Nephron (organoid): ENCODE measurements around the gene PTMS.

Experiments
- H3K27ac Mint-ChIP-seq, 3 experiments: 2 replicates each; pipeline ENCODE4 v1.8.0; 2020; ENCODE audit warnings: mixed read lengths in 3 of 3, mild to moderate bottlenecking in 2 of 3, moderate library complexity in 1 of 3
- H3K27me3 Mint-ChIP-seq: 2 replicates; pipeline ENCODE4 v1.8.0; 2021; ENCODE audit warnings: low read depth, mild to moderate bottlenecking, moderate library complexity, mixed read lengths
- H3K36me3 Mint-ChIP-seq: 2 replicates; pipeline ENCODE4 v1.8.0; 2020; ENCODE audit warnings: low read depth, mixed read lengths
- H3K4me1 Mint-ChIP-seq: 2 replicates; pipeline ENCODE4 v1.8.0; 2020; ENCODE audit warnings: mixed read lengths
- H3K4me3 Mint-ChIP-seq, 3 experiments: 2 replicates each; pipeline ENCODE4 v1.8.0; 2020; ENCODE audit warnings: mild to moderate bottlenecking in 3 of 3, mixed read lengths in 3 of 3, moderate library complexity in 2 of 3
- H3K9me3 Mint-ChIP-seq: 2 replicates; pipeline ENCODE4 v1.8.0; 2020; ENCODE audit warnings: mixed read lengths
- CTCF ChIP-seq, 3 experiments: fragments of 200-600 bp; sonication (generic); IDR thresholded peaks; one replicate each; pipeline ENCODE4 v1.5.0; 2021; ENCODE audit warnings: antibody characterized with exemption in 3 of 3; ENCODE audit not compliant: unreplicated experiment in 3 of 3

The PTMS gene

DNA sequence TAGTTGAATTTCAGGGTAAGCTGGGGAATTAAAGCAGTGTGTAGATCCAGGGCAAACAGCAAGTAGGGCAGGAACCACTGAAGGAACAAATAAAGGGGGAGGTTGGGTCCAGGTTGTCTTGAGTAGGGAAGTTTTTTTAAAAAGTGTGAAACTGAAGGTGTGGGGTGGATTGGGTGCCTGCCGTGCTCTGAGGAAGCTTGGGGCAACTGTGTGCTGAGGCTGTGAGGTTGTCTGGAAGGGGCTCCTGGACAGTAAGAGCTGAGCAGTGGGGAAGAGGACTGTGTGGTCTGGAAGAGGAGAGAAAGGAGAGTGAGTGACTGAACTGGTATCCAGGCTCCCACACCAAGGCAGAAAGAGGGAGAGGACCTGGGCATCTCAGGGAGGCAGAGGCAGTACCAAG, 44.6 kb downstream of the PTMS start:
- TF ChIP-seq CTCF (IDR thresholded peaks at IDR 0.05; ENCODE audit: unreplicated experiment in 3 of 3) = no peak
- Mint-ChIP-seq H3K9me3 (no peaks in the 10 kb centered on the region), H3K27me3 (peaks cover 4% of the 10 kb centered on the region), H3K27ac (peak overlapping the region in 1 of 3 experiments; percentile 23), H3K36me3 (no peaks in the 10 kb centered on the region), H3K4me1 (no peaks in the 10 kb centered on the region), H3K4me3 (no peak overlapping the region)

DNA sequence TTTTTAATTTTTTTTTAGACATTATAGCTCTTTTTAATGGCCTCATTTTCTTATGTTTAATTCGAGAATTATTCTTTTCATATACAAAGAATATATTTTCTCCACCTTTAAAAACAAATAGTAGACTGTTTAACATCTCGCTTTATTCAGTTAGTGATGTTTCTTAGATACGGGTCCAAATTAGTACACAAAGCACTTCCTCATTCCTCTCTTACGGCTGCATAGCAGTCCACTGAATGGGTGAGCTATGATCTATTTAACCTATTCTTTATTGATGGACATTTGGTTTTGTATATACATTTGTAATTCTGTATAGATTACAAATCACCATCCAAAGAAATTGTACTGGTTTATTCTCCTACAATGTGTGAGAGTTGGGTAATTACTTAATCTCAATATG, 47.2 kb downstream of the PTMS start:
- Mint-ChIP-seq H3K36me3 (no peaks in the 10 kb centered on the region), H3K9me3 (no peaks in the 10 kb centered on the region), H3K4me3 (no peak overlapping the region), H3K4me1 (peaks cover 4% of the 10 kb centered on the region), H3K27ac (no peak overlapping the region), H3K27me3 (peaks cover 5% of the 10 kb centered on the region)
- no peak for TF ChIP-seq CTCF (IDR thresholded peaks at IDR 0.05; ENCODE audit: unreplicated experiment in 3 of 3)

- Mint-ChIP-seq H3K9me3 (no peaks in the 10 kb centered on the region), H3K27ac (peak overlapping the region in 2 of 3 experiments; percentile 20 to 38), H3K4me1 (peaks cover 30% of the 10 kb centered on the region), H3K4me3 (no peak overlapping the region), H3K36me3 (no peaks in the 10 kb centered on the region), H3K27me3 (peaks cover 4% of the 10 kb centered on the region)
- no peak for TF ChIP-seq CTCF (IDR thresholded peaks at IDR 0.05; ENCODE audit: unreplicated experiment in 3 of 3)
Observed at GRCh38 chr12:6816598-6816997, 50.4 kb downstream of the PTMS start.

GRCh38 chr12:6817098-6817497, 50.9 kb downstream of the PTMS start:
- no peak for TF ChIP-seq CTCF (IDR thresholded peaks at IDR 0.05; ENCODE audit: unreplicated experiment in 3 of 3)
- peak overlapping the region in 1 of 3 experiments; percentile 38 for H3K27ac Mint-ChIP-seq
- no peak overlapping the region for H3K4me3 Mint-ChIP-seq
- H3K27me3 Mint-ChIP-seq = peaks cover 4% of the 10 kb centered on the region
- peaks cover 30% of the 10 kb centered on the region for H3K4me1 Mint-ChIP-seq
- no peaks in the 10 kb centered on the region for H3K9me3 Mint-ChIP-seq
- no peaks in the 10 kb centered on the region for H3K36me3 Mint-ChIP-seq

- peaks cover 32% of the 10 kb centered on the region for H3K4me1 Mint-ChIP-seq
- peaks cover 4% of the 10 kb centered on the region for H3K27me3 Mint-ChIP-seq
- no peak for TF ChIP-seq CTCF (IDR thresholded peaks at IDR 0.05; ENCODE audit: unreplicated experiment in 3 of 3)
Observed at GRCh38 chr12:6817662-6818157, 51.5 kb downstream of the PTMS start.

GRCh38 chr12:6818222-6818621, 52.1 kb downstream of the PTMS start:
- H3K4me3 Mint-ChIP-seq = peak overlapping the region in 1 of 3 experiments; percentile 59
- no peaks in the 10 kb centered on the region for H3K9me3 Mint-ChIP-seq
- peaks cover 37% of the 10 kb centered on the region for H3K4me1 Mint-ChIP-seq
- peaks cover 4% of the 10 kb centered on the region for H3K27me3 Mint-ChIP-seq
- TF ChIP-seq CTCF (IDR thresholded peaks at IDR 0.05; ENCODE audit: unreplicated experiment in 3 of 3) = no peak
- peak overlapping the region; percentile 54 to 98 (median 63) for H3K27ac Mint-ChIP-seq
- no peaks in the 10 kb centered on the region for H3K36me3 Mint-ChIP-seq

More at GRCh38 chr12:6817662-6818157, 51.5 kb downstream of the PTMS start:
- Mint-ChIP-seq H3K36me3 (no peaks in the 10 kb centered on the region), H3K27ac (peak overlapping the region in 2 of 3 experiments; percentile 3 to 59), H3K9me3 (no peaks in the 10 kb centered on the region), H3K4me3 (no peak overlapping the region)
